Measurements from ENCODE around the gene SQOR. TPM values are rescaled to one million over a fixed set of nuclear protein-coding genes. Genes with fewer than 3 reads are reported as not detected.

SQOR gene
- total RNA-seq, 1 experiment from 2014 or later, result 40.9 TPM

DNA sequence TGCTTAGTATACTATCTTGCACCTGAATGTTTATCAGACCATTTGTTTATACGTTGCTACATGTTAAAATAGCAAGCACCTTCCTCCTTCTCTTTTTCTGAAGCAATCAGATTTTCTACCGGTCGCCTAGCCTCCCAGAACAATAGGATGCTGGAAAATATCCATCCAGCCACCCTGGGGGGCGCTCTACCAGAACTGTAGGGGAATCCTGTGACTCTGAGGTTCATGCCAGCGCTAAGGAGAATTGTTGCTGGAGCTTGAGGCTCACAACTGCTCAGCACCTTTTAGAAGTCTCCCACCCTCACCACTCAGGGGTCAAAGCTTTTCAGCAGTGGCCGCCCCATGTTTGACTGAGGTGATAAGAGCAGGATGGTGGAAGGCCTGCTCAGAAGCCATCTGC is 27.5 kb downstream of the SQOR start:
- H3K27me3 ChIP-seq (ENCODE audit: insufficient read depth, low read depth), result no peaks in the 10 kb centered on the region
- BruUV-seq (replicated peaks), result no TSS peak

DNA sequence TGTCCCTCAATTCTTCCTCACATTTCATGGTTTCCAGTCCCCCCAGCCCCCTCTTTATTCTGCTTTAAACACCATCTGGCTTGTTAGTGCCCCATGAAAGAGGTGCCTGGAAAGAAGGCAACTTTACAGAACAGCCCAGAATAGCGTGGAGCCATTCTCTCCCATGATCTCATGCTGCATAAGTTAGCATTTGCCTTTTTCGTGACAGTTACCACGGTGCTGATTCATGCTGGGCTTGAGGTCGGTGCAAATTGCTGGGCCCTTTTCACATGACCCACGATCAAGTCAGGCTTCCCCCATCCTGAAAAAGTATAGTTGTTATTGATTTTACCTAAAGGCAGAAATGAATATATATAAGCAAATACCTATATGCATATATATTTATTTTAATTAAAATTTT is 29.6 kb downstream of the SQOR start:
- Histone ChIP-seq H2AFZ (no peak overlapping the region), H3K4me3 (no peak overlapping the region), H3F3A (ENCODE audit: insufficient read depth, low read depth) (no peaks in the 10 kb centered on the region), H3K27me3 (ENCODE audit: insufficient read depth, low read depth) (no peaks in the 10 kb centered on the region), H3K36me3 (ENCODE audit: low read depth) (no peaks in the 10 kb centered on the region), H4K20me1 (ENCODE audit: insufficient read depth) (no peaks in the 10 kb centered on the region), H3K9me3 (ENCODE audit: insufficient read depth, low read depth) (no peaks in the 10 kb centered on the region), H3K27ac (no peak overlapping the region), H3K4me2 (no peak overlapping the region), H3K9me2 (ENCODE audit: insufficient read depth) (no peaks in the 10 kb centered on the region), H3K4me1 (replicated peaks; ENCODE audit: insufficient read depth) (no peaks in the 10 kb centered on the region), H3K79me2 (ENCODE audit: low read depth) (no peaks in the 10 kb centered on the region)
- POLR2A ChIA-PET (ENCODE audit: unreplicated experiment), result no interaction called here
- DNase-seq, result no peak
- TF ChIP-seq EZH2 (IDR thresholded peaks at IDR 0.05; ENCODE audit: low read depth), result no peak
- TF ChIP-seq, protein P1, sequence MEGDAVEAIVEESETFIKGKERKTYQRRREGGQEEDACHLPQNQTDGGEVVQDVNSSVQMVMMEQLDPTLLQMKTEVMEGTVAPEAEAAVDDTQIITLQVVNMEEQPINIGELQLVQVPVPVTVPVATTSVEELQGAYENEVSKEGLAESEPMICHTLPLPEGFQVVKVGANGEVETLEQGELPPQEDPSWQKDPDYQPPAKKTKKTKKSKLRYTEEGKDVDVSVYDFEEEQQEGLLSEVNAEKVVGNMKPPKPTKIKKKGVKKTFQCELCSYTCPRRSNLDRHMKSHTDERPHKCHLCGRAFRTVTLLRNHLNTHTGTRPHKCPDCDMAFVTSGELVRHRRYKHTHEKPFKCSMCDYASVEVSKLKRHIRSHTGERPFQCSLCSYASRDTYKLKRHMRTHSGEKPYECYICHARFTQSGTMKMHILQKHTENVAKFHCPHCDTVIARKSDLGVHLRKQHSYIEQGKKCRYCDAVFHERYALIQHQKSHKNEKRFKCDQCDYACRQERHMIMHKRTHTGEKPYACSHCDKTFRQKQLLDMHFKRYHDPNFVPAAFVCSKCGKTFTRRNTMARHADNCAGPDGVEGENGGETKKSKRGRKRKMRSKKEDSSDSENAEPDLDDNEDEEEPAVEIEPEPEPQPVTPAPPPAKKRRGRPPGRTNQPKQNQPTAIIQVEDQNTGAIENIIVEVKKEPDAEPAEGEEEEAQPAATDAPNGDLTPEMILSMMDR (conservative IDR thresholded peaks at IDR 0.05), result no peak
- BruUV-seq (replicated peaks), result no TSS peak
- CTCF ChIA-PET, result no interaction called here
- intact Hi-C loops (cut with micrococcal nuclease; ENCODE audit: unreplicated experiment), result no loop called here

More for the DNA sequence above, 27.5 kb downstream of the SQOR start:
- Histone ChIP-seq H3K27ac (no peak overlapping the region), H3F3A (ENCODE audit: insufficient read depth, low read depth) (no peaks in the 10 kb centered on the region), H4K20me1 (ENCODE audit: insufficient read depth) (no peaks in the 10 kb centered on the region), H3K9me2 (ENCODE audit: insufficient read depth) (no peaks in the 10 kb centered on the region), H3K9me3 (ENCODE audit: insufficient read depth, low read depth) (no peaks in the 10 kb centered on the region), H2AFZ (no peak overlapping the region), H3K4me2 (no peak overlapping the region), H3K36me3 (ENCODE audit: low read depth) (no peaks in the 10 kb centered on the region), H3K4me3 (no peak overlapping the region), H3K79me2 (ENCODE audit: low read depth) (no peaks in the 10 kb centered on the region), H3K4me1 (replicated peaks; ENCODE audit: insufficient read depth) (no peaks in the 10 kb centered on the region)
- intact Hi-C loops (cut with micrococcal nuclease; ENCODE audit: unreplicated experiment), result no loop called here
- POLR2A ChIA-PET (ENCODE audit: unreplicated experiment), result no interaction called here
- no peak for TF ChIP-seq EZH2 (IDR thresholded peaks at IDR 0.05; ENCODE audit: low read depth)
- TF ChIP-seq, protein P1 (conservative IDR thresholded peaks at IDR 0.05), result no peak
- CTCF ChIA-PET, result no interaction called here
- no peak for DNase-seq

GRCh38 chr15:45665261-45665660 is 30.4 kb downstream of the SQOR start:
- Histone ChIP-seq H2AFZ (no peak overlapping the region), H3K27ac (no peak overlapping the region), H3K9me3 (ENCODE audit: insufficient read depth, low read depth) (no peaks in the 10 kb centered on the region), H3K4me3 (no peak overlapping the region), H4K20me1 (ENCODE audit: insufficient read depth) (no peaks in the 10 kb centered on the region), H3K9me2 (ENCODE audit: insufficient read depth) (no peaks in the 10 kb centered on the region), H3K4me2 (no peak overlapping the region), H3K27me3 (ENCODE audit: insufficient read depth, low read depth) (no peaks in the 10 kb centered on the region), H3K79me2 (ENCODE audit: low read depth) (no peaks in the 10 kb centered on the region), H3K36me3 (ENCODE audit: low read depth) (no peaks in the 10 kb centered on the region), H3F3A (ENCODE audit: insufficient read depth, low read depth) (no peaks in the 10 kb centered on the region), H3K4me1 (replicated peaks; ENCODE audit: insufficient read depth) (no peaks in the 10 kb centered on the region)
- intact Hi-C loops (cut with micrococcal nuclease; ENCODE audit: unreplicated experiment), result no loop called here
- TF ChIP-seq, protein P1 (conservative IDR thresholded peaks at IDR 0.05), result no peak
- no peak for TF ChIP-seq EZH2 (IDR thresholded peaks at IDR 0.05; ENCODE audit: low read depth)
- BruUV-seq (replicated peaks), result no TSS peak
- no peak for DNase-seq
- CTCF ChIA-PET, result no interaction called here
- POLR2A ChIA-PET (ENCODE audit: unreplicated experiment), result no interaction called here

Data from PC-9 (cell line).